ENCODE results near the gene MCUB. TPM values are rescaled to one million over a fixed set of nuclear protein-coding genes. Genes with fewer than 3 reads are reported as not detected.

MCUB gene
- total RNA-seq, 1 experiment from 2014 or later, result 14.8 TPM

GRCh38 chr4:109699553-109700225 is 139.6 kb downstream of the MCUB start:
- Histone ChIP-seq H3K79me1 (ENCODE audit: insufficient read depth, low read depth, low read length, poor library complexity, severe bottlenecking) (no peaks in the 10 kb centered on the region), H3K23ac (ENCODE audit: insufficient read length, low read depth, low read length) (peak overlapping the region; percentile 55), H3K27me3 (ENCODE audit: insufficient read depth, low read length) (no peaks in the 10 kb centered on the region), H3K79me2 (ENCODE audit: insufficient read depth, low read length) (no peaks in the 10 kb centered on the region), H3K4ac (ENCODE audit: low read depth, low read length) (no peak overlapping the region), H3K56ac (ENCODE audit: insufficient read length, low read depth, low read length) (no peak overlapping the region), H3K4me1 (ENCODE audit: insufficient read depth, low read length) (no peaks in the 10 kb centered on the region; the same call in 1 of the 2 replicates), H3K4me2 (ENCODE audit: insufficient read depth, insufficient read length, low read length) (no peak overlapping the region), H4K20me1 (ENCODE audit: control insufficient read depth, insufficient read depth, insufficient read length) (no peaks in the 10 kb centered on the region), H3K9ac (ENCODE audit: extremely low read depth, insufficient read length, low read length) (peak overlapping the region; percentile 18), H2BK120ac (ENCODE audit: low read depth, low read length, poor library complexity, severe bottlenecking) (no peak overlapping the region), H2BK12ac (ENCODE audit: insufficient read length, low read depth, low read length) (no peak overlapping the region), H2BK20ac (ENCODE audit: low read depth, low read length, poor library complexity, severe bottlenecking) (no peak overlapping the region), H3K9me3 (ENCODE audit: control insufficient read depth, low read depth, low read length) (no peaks in the 10 kb centered on the region), H2AK5ac (ENCODE audit: insufficient read length, low read length) (no peak overlapping the region), H3K27ac (ENCODE audit: insufficient read length, low read depth, low read length) (no peak overlapping the region), H2BK5ac (ENCODE audit: insufficient read length, low read length) (no peak overlapping the region), H3K18ac (ENCODE audit: insufficient read length, low read depth, low read length) (no peak overlapping the region), H2BK15ac (ENCODE audit: low read depth, low read length) (no peak overlapping the region), H4K8ac (replicated peaks; ENCODE audit: insufficient read length, low read depth, low read length) (no peak overlapping the region), H2AFZ (ENCODE audit: low read length) (no peak overlapping the region), H4K91ac (ENCODE audit: insufficient read length, low read depth, low read length) (no peak overlapping the region), H3K23me2 (ENCODE audit: insufficient read length, low read depth, low read length, poor library complexity, severe bottlenecking) (peaks cover 15% of the 10 kb centered on the region), H3T11ph (ENCODE audit: low read length) (no peak overlapping the region), H4K5ac (ENCODE audit: insufficient read length, low read depth, low read length) (no peak overlapping the region), H3K14ac (ENCODE audit: insufficient read depth, low read length) (no peak overlapping the region)
- 0 out of 5 replicates have a peak, but pooled peaks cover 0 to 2% of the 10 kb centered on the region in 2 experiments for H3K9me3 Mint-ChIP-seq
- H3K4me3 Mint-ChIP-seq, result no peak overlapping the region
- no peak for TF ChIP-seq CTCF (conservative IDR thresholded peaks at IDR 0.05)
- no CpG with 5 or more reads among the region's 8 CpGs for WGBS (ENCODE audit: extremely low coverage, insufficient read length, low lambda C conversion rate)
- H3K4me1 Mint-ChIP-seq, result peaks cover 18 to 23% of the 10 kb centered on the region in 2 experiments
- H3K36me3 Mint-ChIP-seq (ENCODE audit: insufficient read depth in 1 of 3, low read depth in 3 of 3), result peaks cover 17 to 28% (median 27%) of the 10 kb centered on the region in 3 experiments
- no peak for DNase-seq
- no peaks in the 10 kb centered on the region; the same call in 1 of the 2 replicates for H3K27me3 Mint-ChIP-seq (ENCODE audit: low read depth)
- H3K27ac Mint-ChIP-seq, result no peak overlapping the region

All from H9 (cell line).